H1 (cell line): ENCODE measurements around the gene CARF. TPM values are rescaled to one million over a fixed set of nuclear protein-coding genes. Genes with fewer than 3 reads are reported as not detected.

ENCODE experiments used
- CTCF ChIA-PET: fragments of 300-600 bp; sonication (Branson Sonifier 250); formaldehyde crosslinking; loops from one replicate; lab custom pipeline; 2021; ENCODE audit not compliant: partially characterized antibody; lab: Charles Lee
- POLR2A ChIA-PET: fragments of 300-600 bp; sonication (Branson Sonifier 250); formaldehyde crosslinking; loops from one replicate; lab custom pipeline; 2021; ENCODE audit warnings: inconsistent platforms; ENCODE audit not compliant: partially characterized antibody; lab: Charles Lee
- DNase-seq, 2 experiments: peaks; one replicate each; pipeline versions ENCODE4 v3.0.0 to v3.0.0-alpha.2; 2010 to 2022; ENCODE audit warnings: low spot score in 2 of 2, low read depth in 1 of 2, mixed read lengths in 1 of 2
- FAIRE-seq: peaks from 2 replicates; lab custom pipeline; 2011; peaks lifted over from hg19 to GRCh38; lab: Jason Lieb, UNC
- H2AFZ ChIP-seq: 2 replicates; pipeline ENCODE4 v1.8.1; 2012; ENCODE audit warnings: low read length, inconsistent platforms
- H2AK5ac ChIP-seq: 2 replicates; pipeline ENCODE4 v1.6.1; 2013; ENCODE audit warnings: low read depth, low read length
- H2BK120ac ChIP-seq: replicated peaks from 2 replicates; pipeline ENCODE3; 2013; ENCODE audit warnings: low read depth, low read length, inconsistent platforms
- H2BK12ac ChIP-seq: 2 replicates; pipeline ENCODE4 v1.6.1; 2013; ENCODE audit warnings: low read depth, low read length
- H2BK15ac ChIP-seq: 2 replicates; pipeline ENCODE4 v1.6.1; 2013; ENCODE audit warnings: low read length
- H2BK20ac ChIP-seq: 2 replicates; pipeline ENCODE4 v1.6.1; 2013; ENCODE audit warnings: low read length
- H2BK5ac ChIP-seq: 2 replicates; pipeline ENCODE4 v1.6.1; 2013; ENCODE audit warnings: low read depth, low read length
- H3K14ac ChIP-seq: 2 replicates; pipeline ENCODE4 v1.6.1; 2013; ENCODE audit warnings: inconsistent platforms; ENCODE audit not compliant: insufficient read length
- H3K18ac ChIP-seq: 2 replicates; pipeline ENCODE4 v1.6.1; 2013; ENCODE audit warnings: low read length; ENCODE audit errors: extremely low read depth
- H3K23ac ChIP-seq: 2 replicates; pipeline ENCODE4 v1.6.1; 2013; ENCODE audit warnings: inconsistent platforms; ENCODE audit not compliant: insufficient read length
- H3K23me2 ChIP-seq: 2 replicates; pipeline ENCODE4 v1.6.1; 2013; ENCODE audit warnings: low read depth, low read length
- H3K27ac ChIP-seq: 2 replicates; pipeline ENCODE4 v1.6.1; 2011; ENCODE audit warnings: low read depth, low read length, inconsistent platforms
- H3K27me3 ChIP-seq, 4 experiments: replicated peaks in 1 of 4; 1 replicate in 1 of 4; 2 replicates in 3 of 4; pipeline versions ENCODE4 v1.6.1 to v1.8.1; 2011 to 2013; ENCODE audit warnings: low read length in 3 of 4, mild to moderate bottlenecking in 3 of 4, inconsistent platforms in 2 of 4, mixed read lengths in 2 of 4, moderate library complexity in 1 of 4; ENCODE audit not compliant: control insufficient read depth in 3 of 4, insufficient read depth in 3 of 4; ENCODE audit errors: extremely low read depth in 1 of 4
- H3K36me3 ChIP-seq, 4 experiments: 2 replicates each; pipeline versions ENCODE4 v1.6.1 to v1.8.1; 2011 to 2013; ENCODE audit warnings: mild to moderate bottlenecking in 4 of 4, low read length in 3 of 4, moderate library complexity in 2 of 4, control low read depth in 1 of 4, inconsistent platforms in 1 of 4; ENCODE audit not compliant: insufficient read depth in 4 of 4, control insufficient read depth in 2 of 4
- H3K4ac ChIP-seq: replicated peaks from 2 replicates; pipeline ENCODE3; 2013; ENCODE audit warnings: low read length, low read depth, mixed read lengths, inconsistent platforms; ENCODE audit not compliant: insufficient read length
- H3K4me1 ChIP-seq, 4 experiments: replicated peaks in 1 of 4; 1 replicate in 1 of 4; 2 replicates in 3 of 4; pipeline versions ENCODE4 v1.6.1 to v1.8.1; 2011 to 2013; ENCODE audit warnings: low read length in 3 of 4, inconsistent platforms in 2 of 4, mixed read lengths in 1 of 4; ENCODE audit not compliant: insufficient read depth in 4 of 4, control insufficient read depth in 3 of 4
- H3K4me2 ChIP-seq, 2 experiments: 2 replicates each; pipeline versions ENCODE4 v1.6.1 to v1.8.1; 2011 to 2013; ENCODE audit warnings: low read depth in 2 of 2, low read length in 2 of 2, control low read depth in 1 of 2, inconsistent platforms in 1 of 2, mild to moderate bottlenecking in 1 of 2; ENCODE audit not compliant: insufficient read depth in 1 of 2
- H3K4me3 ChIP-seq, 4 experiments: fragments of 200-600, 300-600 bp in 1 of 4; sonication (generic), shearing (Covaris generic), sonication (Bioruptor Twin) in 1 of 4; 2 replicates each; pipeline versions ENCODE4 v1.5.1 to v1.8.1; 2011 to 2016; ENCODE audit warnings: low read length in 4 of 4, low read depth in 3 of 4, control low read depth in 2 of 4, inconsistent platforms in 2 of 4, mild to moderate bottlenecking in 2 of 4, mixed read lengths in 1 of 4, moderate library complexity in 1 of 4; ENCODE audit not compliant: insufficient read depth in 2 of 4; ENCODE audit errors: extremely low read depth in 1 of 4
- H3K56ac ChIP-seq: replicated peaks from 2 replicates; pipeline ENCODE3; 2013; ENCODE audit warnings: low read depth, mild to moderate bottlenecking, mixed read lengths, low read length, inconsistent platforms; ENCODE audit not compliant: insufficient read length
- H3K79me1 ChIP-seq: 2 replicates; pipeline ENCODE4 v1.6.1; 2013; ENCODE audit warnings: low read depth, low read length, control low read depth
- H3K79me2 ChIP-seq, 2 experiments: 2 replicates each; pipeline versions ENCODE4 v1.6.1 to v1.8.1; 2012 to 2013; ENCODE audit warnings: low read length in 2 of 2, mild to moderate bottlenecking in 2 of 2, inconsistent platforms in 1 of 2; ENCODE audit not compliant: insufficient read depth in 2 of 2, control insufficient read depth in 1 of 2
- H3K9ac ChIP-seq, 4 experiments: replicated peaks in 1 of 4; 1 replicate in 1 of 4; 2 replicates in 3 of 4; pipeline versions ENCODE4 v1.6.1 to v1.8.1; 2011 to 2013; ENCODE audit warnings: low read depth in 3 of 4, low read length in 3 of 4, control low read depth in 2 of 4, mild to moderate bottlenecking in 2 of 4, moderate library complexity in 2 of 4, inconsistent platforms in 1 of 4; ENCODE audit errors: extremely low read depth in 1 of 4
- H3K9me3 ChIP-seq, 2 experiments: 2 replicates each; pipeline versions ENCODE4 v1.6.1 to v1.8.1; 2012 to 2013; ENCODE audit warnings: mild to moderate bottlenecking in 2 of 2, moderate library complexity in 2 of 2, control low read depth in 1 of 2, inconsistent platforms in 1 of 2, low read depth in 1 of 2, low read length in 1 of 2, mixed read lengths in 1 of 2; ENCODE audit not compliant: insufficient read depth in 2 of 2
- H4K20me1 ChIP-seq, 2 experiments: replicated peaks in 1 of 2; 2 replicates each; pipeline versions ENCODE3 to v1.8.1; 2011 to 2013; ENCODE audit warnings: inconsistent platforms in 2 of 2, low read length in 2 of 2, mild to moderate bottlenecking in 1 of 2; ENCODE audit not compliant: insufficient read depth in 2 of 2, control insufficient read depth in 1 of 2
- H4K5ac ChIP-seq: 2 replicates; pipeline ENCODE4 v1.6.1; 2013; ENCODE audit warnings: low read length, low read depth, mixed read lengths, inconsistent platforms; ENCODE audit not compliant: insufficient read length
- H4K8ac ChIP-seq: 2 replicates; pipeline ENCODE4 v1.8.0; 2013; ENCODE audit warnings: mild to moderate bottlenecking, moderate library complexity, low read length, inconsistent platforms; ENCODE audit not compliant: insufficient read depth; ENCODE audit errors: extremely low read depth
- H4K91ac ChIP-seq: replicated peaks from 2 replicates; pipeline ENCODE3; 2013; ENCODE audit warnings: low read length, mixed read lengths, inconsistent platforms; ENCODE audit not compliant: insufficient read length
- CTBP2 ChIP-seq: IDR thresholded peaks from 2 replicates; pipeline ENCODE4 v1.7.0; 2011; ENCODE audit warnings: borderline replicate concordance, mild to moderate bottlenecking, moderate library complexity, mixed read lengths, low read length; ENCODE audit not compliant: insufficient read depth, insufficient read length
- POLR2A ChIP-seq, 2 experiments: IDR thresholded peaks; 1 replicate in 1 of 2; 2 replicates in 1 of 2; pipeline ENCODE4 v1.6.1; 2011; ENCODE audit warnings: low read depth in 2 of 2, low read length in 2 of 2, mild to moderate bottlenecking in 2 of 2; ENCODE audit errors: control extremely low read depth in 1 of 2
- POU5F1 ChIP-seq: IDR thresholded peaks from 2 replicates; pipeline ENCODE4 v1.6.1; 2011; ENCODE audit warnings: low read depth, mild to moderate bottlenecking, low read length, moderate library complexity
- RBBP5 ChIP-seq: IDR thresholded peaks from 2 replicates; pipeline ENCODE4 v1.7.1; 2012; ENCODE audit warnings: low read depth, mild to moderate bottlenecking, inconsistent platforms, low read length, moderate library complexity, borderline replicate concordance
- RNF2 ChIP-seq: fragments of 200-900, 300-1000 bp; sonication (generic); IDR thresholded peaks from 2 replicates; pipeline ENCODE4 v1.7.1; 2016; ENCODE audit warnings: borderline replicate concordance, low read depth, mild to moderate bottlenecking, antibody characterized with exemption, low read length; ENCODE audit not compliant: poor library complexity, severe bottlenecking; ENCODE audit errors: missing control alignments
- SP2 ChIP-seq: IDR thresholded peaks from 2 replicates; pipeline ENCODE4 v1.6.1; 2012; ENCODE audit warnings: mild to moderate bottlenecking, low read length, inconsistent platforms
- TEAD4 ChIP-seq: IDR thresholded peaks from 2 replicates; pipeline ENCODE4 v1.6.1; 2012; ENCODE audit warnings: low read depth, low read length, inconsistent platforms, mixed read lengths
- ZNF274 ChIP-seq: IDR thresholded peaks from 2 replicates; pipeline ENCODE4 v1.7.0; 2012; ENCODE audit warnings: low read length, borderline replicate concordance; ENCODE audit errors: extremely low read depth
- WGBS, 2 experiments: shearing (Covaris generic) in 1 of 2; methylation state at CpG; one replicate each; pipeline versions ENCODE4 v1.1.6 to v1.1.7; 2013 to 2015; ENCODE audit warnings: low lambda C conversion rate in 2 of 2, mixed read lengths in 2 of 2, inconsistent platforms in 1 of 2, low coverage in 1 of 2, missing lambda C conversion rate in 1 of 2; ENCODE audit not compliant: insufficient replicate concordance in 2 of 2, insufficient coverage in 1 of 2, insufficient read length in 1 of 2; ENCODE audit errors: extremely low coverage in 1 of 2, missing lambda C conversion rate in 1 of 2; 5-methylcytosine and 5-hydroxymethylcytosine counted together
- polyA plus RNA-seq, 7 experiments: library from polyadenylated mRNA; depleted of rRNA in 3 of 7; stranded (reverse) in 5 of 7; unstranded in 2 of 7; fragments of >200 nt in 5 of 7; fragments of 200-250 nt in 2 of 7; gene quantifications; 1 replicate in 5 of 7; 2 replicates in 1 of 7; 4 replicates in 1 of 7; pipeline versions ENCODE4 v1.2.1 to v1.2.3, GENCODE V29; 2011 to 2013; ENCODE audit warnings: missing spikeins in 2 of 7, mixed read lengths in 2 of 7
- total RNA-seq: library from RNA; stranded (reverse); fragmentation: NEBNext Ultra II Directional; extraction: Animal tissue kit (Norgen Biotek cat#: 25700); gene quantifications from 2 replicates; pipeline ENCODE4 v1.2.1, GENCODE V29; 2021

Gene CARF
- total and polyA plus RNA-seq, 2 of the 8 experiments (the other 6 are each of a cell fraction or from before 2014, with no cell fraction given), result 2.0 to 2.6 TPM

GRCh38 chr2:202870431-202871299 is 41.4 kb upstream of the CARF start:
- no peak overlapping the region for H3K23ac ChIP-seq
- peak overlapping the region; percentile 66 to 74 for H3K4me2 ChIP-seq
- H2AK5ac ChIP-seq, result no peak overlapping the region
- H2BK20ac ChIP-seq, result no peak overlapping the region
- peak overlapping the region in 2 of 4 experiments; percentile 58 to 63; a peak in 4 of 7 replicates for H3K9ac ChIP-seq
- peak overlapping the region; percentile 70 to 84 (median 74) for H3K4me3 ChIP-seq
- DNase-seq, result peak; percentile 50 to 83
- H3K4me1 ChIP-seq, result no peaks in the 10 kb centered on the region
- H2BK15ac ChIP-seq, result no peak overlapping the region
- no peaks in the 10 kb centered on the region for H3K79me1 ChIP-seq
- no peaks in the 10 kb centered on the region for H3K9me3 ChIP-seq
- no peak overlapping the region; the same call in 1 of the 2 replicates for H3K18ac ChIP-seq
- peak overlapping the region; percentile 90 for H4K8ac ChIP-seq
- no peaks in the 10 kb centered on the region for H3K27me3 ChIP-seq
- no peaks in the 10 kb centered on the region for H3K79me2 ChIP-seq
- peak; percentile 89 for FAIRE-seq
- POLR2A ChIA-PET, result interaction anchor here (0.9 to 2.0 kb wide), 4 partner anchors 9 to 368 kb away, joined by 3 to 8 read pairs (median 5); partner anchors contain the start of genes CARF, CYP20A1 and WDR12
- no peak overlapping the region for H2BK5ac ChIP-seq
- H4K91ac ChIP-seq, result no peak overlapping the region
- H4K5ac ChIP-seq, result no peak overlapping the region
- peak overlapping the region; percentile 6; the same call in 1 of the 2 replicates for H2AFZ ChIP-seq
- no peaks in the 10 kb centered on the region for H3K36me3 ChIP-seq
- 11% methylated on average over 37 of the region's 37 CpGs; no CpG with 5 or more reads in 1 of the 2 experiments for WGBS, 2 experiments
- H3K14ac ChIP-seq, result no peak overlapping the region
- CTCF ChIA-PET, result interaction anchor here (0.6 to 2.4 kb wide), 9 partner anchors 9 to 449 kb away, joined by 3 to 10 read pairs (median 3); no protein-coding TSS in a partner anchor
- H3K23me2 ChIP-seq, result peaks cover 2% of the 10 kb centered on the region; the same call in 1 of the 2 replicates
- H3K56ac ChIP-seq, result no peak overlapping the region
- H3K4ac ChIP-seq, result no peak overlapping the region
- no peak overlapping the region for H2BK120ac ChIP-seq
- no peaks in the 10 kb centered on the region for H4K20me1 ChIP-seq
- H2BK12ac ChIP-seq, result no peak overlapping the region
- H3K27ac ChIP-seq, result 0 out of 2 replicates have a peak overlapping the region, but pooled peaks have one; percentile 39
- TF ChIP-seq ZNF274 (no peak), POU5F1 (no peak), RBBP5 (no peak), RNF2 (no peak), POLR2A (IDR thresholded peaks at IDR 0.05; ENCODE audit: control extremely low read depth in 1 of 2, low read depth in 2 of 2, low read length in 2 of 2) (peak; percentile 74 to 75), CTBP2 (no peak), SP2 (no peak), TEAD4 (no peak)
